Colonic mucosa (tissue), 4 donors: ENCODE data around the gene FOSB. TPM values are rescaled to one million over a fixed set of nuclear protein-coding genes. Genes with fewer than 3 reads are reported as not detected.

Source experiments
- DNase-seq: peaks from one replicate; pipeline ENCODE4 v3.0.0-alpha.2; 2020
- H3K27ac ChIP-seq: fragments of 200-600 bp; one replicate; pipeline ENCODE4 v1.8.0; 2021
- H3K27me3 ChIP-seq: fragments of 200-600 bp; one replicate; pipeline ENCODE4 v1.8.0; 2021
- H3K36me3 ChIP-seq: fragments of 200-600 bp; one replicate; pipeline ENCODE4 v1.8.0; 2021
- H3K4me1 ChIP-seq: fragments of 200-600 bp; one replicate; pipeline ENCODE4 v1.8.0; 2021; ENCODE audit warnings: mild to moderate bottlenecking
- H3K4me3 ChIP-seq: fragments of 200-600 bp; one replicate; pipeline ENCODE4 v1.8.0; 2021
- H3K9ac ChIP-seq, 2 donors: one replicate each; pipeline ENCODE4 v1.7.0; 2013; ENCODE audit warnings: control low read depth in 2 of 2, low read depth in 2 of 2, low read length in 2 of 2
- H3K9me3 ChIP-seq: fragments of 200-600 bp; one replicate; pipeline ENCODE4 v1.8.0; 2021
- CTCF ChIP-seq: fragments of 200-600 bp; IDR thresholded peaks from one replicate; pipeline ENCODE4 v1.8.0; 2022; ENCODE audit warnings: antibody characterized with exemption, mild to moderate bottlenecking
- intact Hi-C: fragments of 100-400 bp; cut with DNase I; formaldehyde crosslinking; loops from one replicate; pipeline ENCODE4 v1.14.1; 2022
- total RNA-seq, 2 donors: library from RNA; stranded (reverse); fragmentation: NEBNext Ultra II Directional in 1 of 2; extraction: Animal tissue kit (Norgen Biotek cat#: 25700) in 1 of 2; gene quantifications; one replicate each; pipeline ENCODE4 v1.2.1, GENCODE V29; 2021
- donor health status: healthy.
- donor health status: DM: no; HTN: no; CAD: no.
- donor health status: DM: no; HTN: no; CAD: no.

FOSB gene
- total RNA-seq, 2 donors from 2014 or later: 1.5 to 3.4 TPM

- no peak for TF ChIP-seq CTCF
- H3K9me3 ChIP-seq: no peaks in the 10 kb centered on the region
- H3K36me3 ChIP-seq: no peaks in the 10 kb centered on the region
- no peak overlapping the region for H3K27ac ChIP-seq
- no peak overlapping the region for H3K9ac ChIP-seq
- peaks cover 22% of the 10 kb centered on the region for H3K27me3 ChIP-seq
- intact Hi-C loops: no loop called here
- H3K4me3 ChIP-seq: no peak overlapping the region
- H3K4me1 ChIP-seq: peaks cover 14% of the 10 kb centered on the region
- no peak for DNase-seq
Observed at GRCh38 chr19:45500918-45501729, 33.3 kb downstream of the FOSB start.

- Histone ChIP-seq H3K9me3 (no peaks in the 10 kb centered on the region), H3K4me3 (no peak overlapping the region), H3K9ac (no peak overlapping the region), H3K36me3 (no peaks in the 10 kb centered on the region), H3K4me1 (peaks cover 14% of the 10 kb centered on the region), H3K27ac (no peak overlapping the region), H3K27me3 (peaks cover 17% of the 10 kb centered on the region)
- intact Hi-C loops: no loop called here
- TF ChIP-seq CTCF: no peak
- no peak for DNase-seq
Observed at GRCh38 chr19:45501730-45502014, 33.9 kb downstream of the FOSB start.

- no peaks in the 10 kb centered on the region for H3K36me3 ChIP-seq
- no peak overlapping the region for H3K4me3 ChIP-seq
- intact Hi-C loops: no loop called here
- no peak for DNase-seq
- no peaks in the 10 kb centered on the region for H3K9me3 ChIP-seq
- H3K27ac ChIP-seq: peak overlapping the region; percentile 2
- peaks cover 14% of the 10 kb centered on the region for H3K4me1 ChIP-seq
- no peak overlapping the region for H3K9ac ChIP-seq
- no peak for TF ChIP-seq CTCF
- peaks cover 17% of the 10 kb centered on the region for H3K27me3 ChIP-seq
Observed at GRCh38 chr19:45502111-45502510, 34.3 kb downstream of the FOSB start.

GRCh38 chr19:45503909-45504308 is 36.1 kb downstream of the FOSB start:
- Histone ChIP-seq H3K4me1 (peaks cover 5% of the 10 kb centered on the region), H3K27me3 (peaks cover 4% of the 10 kb centered on the region), H3K36me3 (no peaks in the 10 kb centered on the region), H3K9ac (no peak overlapping the region), H3K9me3 (no peaks in the 10 kb centered on the region), H3K27ac (no peak overlapping the region), H3K4me3 (no peak overlapping the region)
- no peak for DNase-seq
- intact Hi-C loops: no loop called here
- TF ChIP-seq CTCF: no peak

GRCh38 chr19:45505151-45505995 is 37.6 kb downstream of the FOSB start:
- peak overlapping the region in 1 of 2 donors; percentile 82 for H3K9ac ChIP-seq
- no peaks in the 10 kb centered on the region for H3K27me3 ChIP-seq
- peaks cover 8% of the 10 kb centered on the region for H3K4me1 ChIP-seq
- DNase-seq: no peak
- intact Hi-C loops: no loop called here
- TF ChIP-seq CTCF: no peak
- no peak overlapping the region for H3K4me3 ChIP-seq
- no peaks in the 10 kb centered on the region for H3K9me3 ChIP-seq
- no peaks in the 10 kb centered on the region for H3K36me3 ChIP-seq
- peak overlapping the region; percentile 98 for H3K27ac ChIP-seq
